GM13976 (cell line): Measurements from ENCODE around the gene SCAI.

Source experiments
- DNase-seq: peaks from one replicate; pipeline ENCODE4 v3.0.0; 2012; ENCODE audit warnings: low spot score
- CTCF ChIP-seq: IDR thresholded peaks from 2 replicates; pipeline ENCODE4 v1.5.1; 2012; ENCODE audit warnings: borderline replicate concordance, mild to moderate bottlenecking; ENCODE audit not compliant: insufficient read depth; ENCODE audit errors: extremely low read depth, missing control alignments, control extremely low read depth
- in situ Hi-C: fragments of 300-500 bp; cut with MboI; formaldehyde crosslinking; loops from one replicate; pipeline ENCODE4 v1.12.0; 2022; ENCODE audit warnings: low sequenced_read_pairs, mixed read lengths, inconsistent platforms; ENCODE audit not compliant: unreplicated experiment

Gene SCAI

GRCh38 chr9:125161284-125161918 is 18.1 kb upstream of the SCAI start:
- DNase-seq, result no peak
- in situ Hi-C loops, result no loop called here
- TF ChIP-seq CTCF, result no peak

- in situ Hi-C loops, result no loop called here
- TF ChIP-seq CTCF, result no peak
- no peak for DNase-seq
Observed at GRCh38 chr9:125160750-125161149, 17.4 kb upstream of the SCAI start.

GRCh38 chr9:125156551-125156950 is 13.2 kb upstream of the SCAI start:
- DNase-seq, result no peak
- in situ Hi-C loops, result no loop called here
- TF ChIP-seq CTCF, result no peak

- in situ Hi-C loops, result no loop called here
- DNase-seq, result no peak
- TF ChIP-seq CTCF, result no peak
Observed at GRCh38 chr9:125153712-125154367, 10.5 kb upstream of the SCAI start.

GRCh38 chr9:125151730-125152129 is 8.4 kb upstream of the SCAI start:
- TF ChIP-seq CTCF, result no peak
- in situ Hi-C loops, result no loop called here
- no peak for DNase-seq

- no peak for TF ChIP-seq CTCF
- in situ Hi-C loops, result no loop called here
- DNase-seq, result no peak
Observed at GRCh38 chr9:125150349-125151245, 7.3 kb upstream of the SCAI start.
